CD8-positive, alpha-beta memory T cell (primary cell): Measurements from ENCODE around the gene CREB5. TPM values are rescaled to one million over a fixed set of nuclear protein-coding genes. Genes with fewer than 3 reads are reported as not detected.

ENCODE experiments used
- CTCF ChIA-PET: fragments of 350-600 bp; sonication (Branson Sonifier 250); formaldehyde crosslinking; loops from one replicate; lab custom pipeline; 2021; ENCODE audit warnings: antibody characterized with exemption; lab: Charles Lee
- POLR2A ChIA-PET: fragments of 350-600 bp; sonication (Branson Sonifier 250); formaldehyde crosslinking; loops from one replicate; lab custom pipeline; 2021; ENCODE audit warnings: antibody characterized with exemption; lab: Charles Lee
- DNase-seq, 5 donors: peaks; one replicate each; pipeline versions ENCODE4 v3.0.0 to v3.0.0-alpha.2; 2020 to 2022; ENCODE audit warnings: mixed read lengths in 1 of 5
- H3K27ac ChIP-seq: one replicate; pipeline ENCODE4 v1.7.0; 2013; ENCODE audit warnings: low read depth, mild to moderate bottlenecking, low read length, moderate library complexity
- H3K27me3 ChIP-seq: 2 replicates; pipeline ENCODE4 v1.7.0; 2013; ENCODE audit warnings: low read length, mild to moderate bottlenecking; ENCODE audit not compliant: insufficient read depth, poor library complexity, severe bottlenecking
- H3K36me3 ChIP-seq: 2 replicates; pipeline ENCODE4 v1.7.0; 2013; ENCODE audit warnings: mild to moderate bottlenecking, low read length, moderate library complexity; ENCODE audit not compliant: insufficient read depth
- H3K4me1 ChIP-seq: 2 replicates; pipeline ENCODE4 v1.7.0; 2013; ENCODE audit warnings: mild to moderate bottlenecking, low read length, moderate library complexity; ENCODE audit not compliant: insufficient read depth
- H3K4me3 ChIP-seq: 2 replicates; pipeline ENCODE4 v1.7.0; 2013; ENCODE audit warnings: mild to moderate bottlenecking, low read length
- H3K9me3 ChIP-seq: 2 replicates; pipeline ENCODE4 v1.7.0; 2013; ENCODE audit warnings: mild to moderate bottlenecking, low read length
- H3K27ac Mint-ChIP-seq, 8 donors: one replicate each; pipeline ENCODE4 v1.8.0; 2020 to 2021; ENCODE audit warnings: mixed read lengths in 8 of 8, mild to moderate bottlenecking in 6 of 8, inconsistent platforms in 3 of 8, moderate library complexity in 3 of 8
- H3K27me3 Mint-ChIP-seq, 2 donors: one replicate each; pipeline ENCODE4 v1.8.0; 2020 to 2021; ENCODE audit warnings: mixed read lengths in 2 of 2, mild to moderate bottlenecking in 1 of 2, moderate library complexity in 1 of 2
- H3K36me3 Mint-ChIP-seq, 3 donors: one replicate each; pipeline ENCODE4 v1.8.0; 2020 to 2021; ENCODE audit warnings: mixed read lengths in 3 of 3, inconsistent platforms in 1 of 3, mild to moderate bottlenecking in 1 of 3
- H3K4me1 Mint-ChIP-seq, 3 donors: one replicate each; pipeline ENCODE4 v1.8.0; 2020 to 2021; ENCODE audit warnings: mixed read lengths in 3 of 3, inconsistent platforms in 1 of 3, mild to moderate bottlenecking in 1 of 3
- H3K4me3 Mint-ChIP-seq, 7 donors: one replicate each; pipeline ENCODE4 v1.8.0; 2020 to 2021; ENCODE audit warnings: mixed read lengths in 7 of 7, mild to moderate bottlenecking in 6 of 7, moderate library complexity in 4 of 7, inconsistent platforms in 2 of 7
- H3K9me3 Mint-ChIP-seq, 5 donors: one replicate each; pipeline ENCODE4 v1.8.0; 2020 to 2022; ENCODE audit warnings: mixed read lengths in 5 of 5, mild to moderate bottlenecking in 3 of 5, moderate library complexity in 2 of 5, inconsistent platforms in 1 of 5
- polyA plus RNA-seq: library from polyadenylated mRNA; unstranded; fragments of 300-500 nt; fragmentation: Illumina TruSeq; gene quantifications from one replicate; pipeline ENCODE4 v1.2.3, GENCODE V29; 2021
- total RNA-seq, 2 experiments: library from RNA; stranded (reverse); gene quantifications; one replicate each; pipeline ENCODE4 v1.2.3, GENCODE V29; 2021

The CREB5 gene
- not detected for total RNA-seq
- not detected for polyA plus RNA-seq

- POLR2A ChIA-PET = no interaction called here
- CTCF ChIA-PET = no interaction called here
- Histone ChIP-seq H3K27me3 (peaks cover 26% of the 10 kb centered on the region), H3K9me3 (no peaks in the 10 kb centered on the region), H3K4me3 (no peak within 1 kb of the TSS), H3K36me3 (no peaks in the 10 kb centered on the region), H3K4me1 (peaks cover 7% of the 10 kb centered on the region), H3K27ac (no peak within 1 kb of the TSS)
- H3K27ac Mint-ChIP-seq = no peak within 1 kb of the TSS
- H3K36me3 Mint-ChIP-seq = no peaks in the 10 kb centered on the region
- DNase-seq = no peak
- peak within 1 kb of the TSS in 1 of 7 donors; percentile 27 for H3K4me3 Mint-ChIP-seq
- peaks cover 16 to 27% (median 24%) of the 10 kb centered on the region in 3 donors for H3K4me1 Mint-ChIP-seq
- no peaks in the 10 kb centered on the region for H3K9me3 Mint-ChIP-seq
- H3K27me3 Mint-ChIP-seq = peaks cover 45 to 67% of the 10 kb centered on the region in 2 donors
Observed at GRCh38 chr7:28411876-28412662, at the start of gene CREB5. Gene CREB5, plus strand, starts transcription at chr7:28412518. Its CDS starts 397 bp downstream, at chr7:28412915.

GRCh38 chr7:28362812-28363211 lies 49.5 kb upstream of the CREB5 start:
- DNase-seq = no peak
- H3K4me1 ChIP-seq = no peaks in the 10 kb centered on the region
- CTCF ChIA-PET = no interaction called here
- no peak overlapping the region for H3K4me3 ChIP-seq
- Mint-ChIP-seq H3K9me3 (peaks cover 0 to 12% (median 5%) of the 10 kb centered on the region in 5 donors), H3K27me3 (peaks cover 8 to 10% of the 10 kb centered on the region in 2 donors), H3K4me1 (no peaks in the 10 kb centered on the region), H3K36me3 (peaks cover 0 to 1% (median 0%) of the 10 kb centered on the region in 3 donors), H3K27ac (no peak overlapping the region), H3K4me3 (no peak overlapping the region)
- no peaks in the 10 kb centered on the region for H3K36me3 ChIP-seq
- POLR2A ChIA-PET = no interaction called here
- H3K9me3 ChIP-seq = no peaks in the 10 kb centered on the region
- no peaks in the 10 kb centered on the region for H3K27me3 ChIP-seq
- no peak overlapping the region for H3K27ac ChIP-seq

- H3K27me3 ChIP-seq = no peaks in the 10 kb centered on the region
- no peaks in the 10 kb centered on the region for H3K36me3 ChIP-seq
- H3K4me1 Mint-ChIP-seq = no peaks in the 10 kb centered on the region
- H3K9me3 ChIP-seq = no peaks in the 10 kb centered on the region
- ChIA-PET POLR2A (no interaction called here), CTCF (no interaction called here)
- peaks cover 0 to 12% (median 5%) of the 10 kb centered on the region in 5 donors for H3K9me3 Mint-ChIP-seq
- no peak overlapping the region for H3K4me3 ChIP-seq
- no peak overlapping the region for H3K27ac ChIP-seq
- DNase-seq = no peak
- peaks cover 0 to 1% (median 0%) of the 10 kb centered on the region in 3 donors for H3K36me3 Mint-ChIP-seq
- peaks cover 11 to 17% of the 10 kb centered on the region in 2 donors for H3K27me3 Mint-ChIP-seq
- no peaks in the 10 kb centered on the region for H3K4me1 ChIP-seq
- H3K27ac Mint-ChIP-seq = no peak overlapping the region
- H3K4me3 Mint-ChIP-seq = no peak overlapping the region
Observed at GRCh38 chr7:28364082-28364481, 48.2 kb upstream of the CREB5 start.

- Mint-ChIP-seq H3K9me3 (peaks cover 0 to 10% (median 2%) of the 10 kb centered on the region in 5 donors), H3K27me3 (peaks cover 13 to 21% of the 10 kb centered on the region in 2 donors), H3K27ac (no peak overlapping the region), H3K4me1 (no peaks in the 10 kb centered on the region), H3K4me3 (no peak overlapping the region), H3K36me3 (peaks cover 0 to under 1% (median 0%) of the 10 kb centered on the region in 3 donors)
- POLR2A ChIA-PET = no interaction called here
- Histone ChIP-seq H3K4me1 (no peaks in the 10 kb centered on the region), H3K27me3 (no peaks in the 10 kb centered on the region), H3K4me3 (no peak overlapping the region), H3K27ac (no peak overlapping the region), H3K36me3 (no peaks in the 10 kb centered on the region), H3K9me3 (no peaks in the 10 kb centered on the region)
- no peak for DNase-seq
- CTCF ChIA-PET = no interaction called here
Observed at GRCh38 chr7:28369523-28369922, 42.8 kb upstream of the CREB5 start.

GRCh38 chr7:28371846-28372245 lies 40.5 kb upstream of the CREB5 start:
- Mint-ChIP-seq H3K4me3 (no peak overlapping the region), H3K27me3 (peaks cover 7 to 20% of the 10 kb centered on the region in 2 donors)

GRCh38 chr7:28373990-28374389 lies 38.3 kb upstream of the CREB5 start:
- Histone ChIP-seq H3K27ac (no peak overlapping the region), H3K9me3 (no peaks in the 10 kb centered on the region), H3K27me3 (no peaks in the 10 kb centered on the region), H3K4me3 (no peak overlapping the region), H3K36me3 (no peaks in the 10 kb centered on the region), H3K4me1 (no peaks in the 10 kb centered on the region)
- CTCF ChIA-PET = no interaction called here
- H3K27me3 Mint-ChIP-seq = peaks cover 1 to 11% of the 10 kb centered on the region in 2 donors
- DNase-seq = no peak
- no peak overlapping the region for H3K27ac Mint-ChIP-seq
- H3K9me3 Mint-ChIP-seq = no peaks in the 10 kb centered on the region
- H3K4me1 Mint-ChIP-seq = no peaks in the 10 kb centered on the region
- no peak overlapping the region for H3K4me3 Mint-ChIP-seq
- POLR2A ChIA-PET = no interaction called here
- no peaks in the 10 kb centered on the region for H3K36me3 Mint-ChIP-seq

More at GRCh38 chr7:28371846-28372245, 40.5 kb upstream of the CREB5 start:
- Histone ChIP-seq H3K9me3 (no peaks in the 10 kb centered on the region), H3K36me3 (no peaks in the 10 kb centered on the region), H3K4me1 (no peaks in the 10 kb centered on the region), H3K4me3 (no peak overlapping the region), H3K27ac (no peak overlapping the region), H3K27me3 (no peaks in the 10 kb centered on the region)
- Mint-ChIP-seq H3K36me3 (no peaks in the 10 kb centered on the region), H3K27ac (no peak overlapping the region), H3K9me3 (no peaks in the 10 kb centered on the region), H3K4me1 (no peaks in the 10 kb centered on the region)
- DNase-seq = no peak
- CTCF ChIA-PET = no interaction called here
- POLR2A ChIA-PET = no interaction called here

- CTCF ChIA-PET = no interaction called here
- POLR2A ChIA-PET = no interaction called here
- Histone ChIP-seq H3K27me3 (no peaks in the 10 kb centered on the region), H3K4me1 (no peaks in the 10 kb centered on the region), H3K4me3 (no peak overlapping the region), H3K9me3 (no peaks in the 10 kb centered on the region), H3K27ac (no peak overlapping the region), H3K36me3 (no peaks in the 10 kb centered on the region)
- no peak overlapping the region for H3K27ac Mint-ChIP-seq
- peaks cover 1 to 17% of the 10 kb centered on the region in 2 donors for H3K27me3 Mint-ChIP-seq
- no peaks in the 10 kb centered on the region for H3K9me3 Mint-ChIP-seq
- no peaks in the 10 kb centered on the region for H3K4me1 Mint-ChIP-seq
- H3K4me3 Mint-ChIP-seq = no peak overlapping the region
- no peaks in the 10 kb centered on the region for H3K36me3 Mint-ChIP-seq
- no peak for DNase-seq
Observed at GRCh38 chr7:28375729-28376128, 36.6 kb upstream of the CREB5 start.

GRCh38 chr7:28376634-28377033 lies 35.7 kb upstream of the CREB5 start:
- Histone ChIP-seq H3K4me3 (no peak overlapping the region), H3K27me3 (no peaks in the 10 kb centered on the region), H3K27ac (no peak overlapping the region), H3K9me3 (no peaks in the 10 kb centered on the region), H3K4me1 (no peaks in the 10 kb centered on the region), H3K36me3 (no peaks in the 10 kb centered on the region)
- H3K27me3 Mint-ChIP-seq = peaks cover 1 to 25% of the 10 kb centered on the region in 2 donors
- no peak overlapping the region for H3K27ac Mint-ChIP-seq
- ChIA-PET POLR2A (no interaction called here), CTCF (no interaction called here)
- no peaks in the 10 kb centered on the region for H3K36me3 Mint-ChIP-seq
- no peak for DNase-seq
- H3K4me1 Mint-ChIP-seq = no peaks in the 10 kb centered on the region
- no peaks in the 10 kb centered on the region for H3K9me3 Mint-ChIP-seq
- H3K4me3 Mint-ChIP-seq = no peak overlapping the region
